Lower lobe of right lung (tissue), 2 donors: ENCODE results near the gene CYB5D1. TPM values are rescaled to one million over a fixed set of nuclear protein-coding genes. Genes with fewer than 3 reads are reported as not detected.

Experiments
- ATAC-seq, 2 donors: fragments of 200-7000 bp; cut with Tn5 transposase; one replicate each; pipeline ENCODE4 v1.9.1; 2020 to 2022; ENCODE audit warnings: mild to moderate bottlenecking in 2 of 2, moderate library complexity in 2 of 2
- DNase-seq: peaks from one replicate; pipeline ENCODE4 v3.0.0-alpha.2; 2020
- H3K27ac ChIP-seq: fragments of 200-600 bp; one replicate; pipeline ENCODE4 v1.8.0; 2022
- H3K27me3 ChIP-seq: fragments of 200-600 bp; one replicate; pipeline ENCODE4 v1.8.0; 2022; ENCODE audit warnings: low read depth
- H3K36me3 ChIP-seq: fragments of 200-600 bp; one replicate; pipeline ENCODE4 v1.8.0; 2022; ENCODE audit warnings: mild to moderate bottlenecking
- H3K4me1 ChIP-seq: fragments of 200-600 bp; one replicate; pipeline ENCODE4 v1.8.0; 2022
- H3K4me3 ChIP-seq: fragments of 200-600 bp; one replicate; pipeline ENCODE4 v1.8.0; 2022; ENCODE audit warnings: mild to moderate bottlenecking
- H3K9me3 ChIP-seq: fragments of 200-600 bp; one replicate; pipeline ENCODE4 v1.8.0; 2022
- CTCF ChIP-seq: fragments of 200-600 bp; IDR thresholded peaks from one replicate; pipeline ENCODE4 v1.8.0; 2022; ENCODE audit warnings: antibody characterized with exemption, mild to moderate bottlenecking
- intact Hi-C: fragments of 100-400 bp; cut with DNase I; formaldehyde crosslinking; loops from one replicate; pipeline ENCODE4 v1.11.0; 2022
- total RNA-seq: library from RNA; stranded (reverse); fragmentation: NEBNext Ultra II Directional; extraction: Animal tissue kit (Norgen Biotek cat#: 25700); gene quantifications from one replicate; pipeline ENCODE4 v1.2.1, GENCODE V29; 2021
- donor health status: DM: no; HTN: yes; CAD: no; lungs with severe emphysema.

Gene CYB5D1
- total RNA-seq, 1 donor from 2014 or later, result 12.6 TPM

GRCh38 chr17:7831233-7831632, 26.6 kb upstream of the CYB5D1 start:
- no peak overlapping the region for H3K27ac ChIP-seq
- H3K4me3 ChIP-seq, result no peak overlapping the region
- intact Hi-C loops, result no loop called here
- H3K27me3 ChIP-seq, result peaks cover 3% of the 10 kb centered on the region
- DNase-seq, result no peak
- H3K36me3 ChIP-seq, result no peaks in the 10 kb centered on the region
- H3K4me1 ChIP-seq, result no peaks in the 10 kb centered on the region
- no peak for ATAC-seq
- TF ChIP-seq CTCF, result no peak
- H3K9me3 ChIP-seq, result no peaks in the 10 kb centered on the region

GRCh38 chr17:7832431-7832830, 25.4 kb upstream of the CYB5D1 start:
- TF ChIP-seq CTCF, result no peak
- H3K36me3 ChIP-seq, result no peaks in the 10 kb centered on the region
- intact Hi-C loops, result no loop called here
- ATAC-seq, result no peak
- H3K9me3 ChIP-seq, result no peaks in the 10 kb centered on the region
- peaks cover 3% of the 10 kb centered on the region for H3K27me3 ChIP-seq
- no peak overlapping the region for H3K4me3 ChIP-seq
- H3K27ac ChIP-seq, result no peak overlapping the region
- peaks cover 10% of the 10 kb centered on the region for H3K4me1 ChIP-seq
- no peak for DNase-seq

GRCh38 chr17:7833011-7833794, 24.6 kb upstream of the CYB5D1 start:
- no peak for ATAC-seq
- Histone ChIP-seq H3K9me3 (no peaks in the 10 kb centered on the region), H3K36me3 (no peaks in the 10 kb centered on the region), H3K4me1 (peaks cover 15% of the 10 kb centered on the region), H3K4me3 (peak overlapping the region; percentile 87), H3K27ac (peak overlapping the region; percentile 99), H3K27me3 (peaks cover 3% of the 10 kb centered on the region)
- TF ChIP-seq CTCF, result no peak
- intact Hi-C loops, result no loop called here
- DNase-seq, result no peak

- Histone ChIP-seq H3K4me3 (peak within 1 kb of the TSS; percentile 87), H3K27ac (peak within 1 kb of the TSS; percentile 99), H3K4me1 (peaks cover 19% of the 10 kb centered on the region), H3K27me3 (peaks cover 3% of the 10 kb centered on the region), H3K9me3 (no peaks in the 10 kb centered on the region), H3K36me3 (no peaks in the 10 kb centered on the region)
- ATAC-seq, result peak; percentile 73 to 82
- TF ChIP-seq CTCF, result peak; percentile 7
- DNase-seq, result peak; percentile 97
- intact Hi-C loops, result no loop called here
Observed at GRCh38 chr17:7833795-7834541, 23.8 kb upstream of the CYB5D1 start, which contains the start of gene KDM6B. Gene KDM6B (plus strand): TSS chr17:7834217. CDS start chr17:7845555, 11,338 bp downstream.

- Histone ChIP-seq H3K27ac (peak overlapping the region; percentile 99), H3K4me3 (peak overlapping the region; percentile 87), H3K36me3 (no peaks in the 10 kb centered on the region), H3K27me3 (no peaks in the 10 kb centered on the region), H3K9me3 (no peaks in the 10 kb centered on the region), H3K4me1 (peaks cover 25% of the 10 kb centered on the region)
- intact Hi-C loops, result no loop called here
- ATAC-seq, result peak; percentile 64 to 65
- DNase-seq, result peak; percentile 85
- no peak for TF ChIP-seq CTCF
Observed at GRCh38 chr17:7834542-7834956, 23.3 kb upstream of the CYB5D1 start.
